GM18907 (cell line): ENCODE results near the gene PKP4.

ENCODE experiments used
- ATAC-seq: cut with Tn5 transposase; IDR thresholded peaks from one replicate; pipeline ENCODE4 v1.9.1; 2021; ENCODE audit warnings: mild to moderate bottlenecking, moderate library complexity; ENCODE audit not compliant: unreplicated experiment

The PKP4 gene

DNA sequence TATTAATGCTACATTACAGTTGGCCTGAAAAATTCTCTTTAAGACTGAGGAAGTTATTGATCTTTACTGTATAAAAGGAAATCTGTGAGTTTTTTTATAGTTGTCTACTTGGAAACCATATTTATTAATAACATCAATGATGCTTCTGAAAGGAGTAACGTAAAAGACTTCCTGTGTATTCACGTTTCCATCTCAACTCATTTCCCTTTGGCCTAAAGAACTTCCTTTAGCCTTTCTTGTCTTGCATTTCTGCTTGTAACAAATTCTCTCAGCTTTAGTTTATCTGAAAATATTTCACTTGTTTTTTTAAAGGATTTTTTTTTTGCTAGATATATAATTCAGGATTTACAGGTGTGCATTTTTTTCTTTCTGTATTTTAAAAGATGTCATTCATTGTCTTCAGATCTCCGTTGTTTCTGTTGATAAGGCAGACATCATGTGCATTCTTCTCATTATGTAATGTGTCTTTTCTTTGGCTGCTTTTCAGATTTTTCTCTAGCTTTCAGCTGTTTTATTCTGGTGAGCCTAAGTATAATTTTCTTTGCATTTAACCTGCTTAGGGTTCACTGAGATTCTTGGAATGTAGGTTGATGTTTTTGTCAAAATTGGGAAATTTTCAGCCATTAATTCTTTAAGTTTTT lies 179.3 kb downstream of the PKP4 start:
- no peak for ATAC-seq

- ATAC-seq = no peak
Observed at GRCh38 chr2:158637357-158637756, 180.6 kb downstream of the PKP4 start.

- no peak for ATAC-seq
Observed at GRCh38 chr2:158644139-158644538, 187.4 kb downstream of the PKP4 start.

DNA sequence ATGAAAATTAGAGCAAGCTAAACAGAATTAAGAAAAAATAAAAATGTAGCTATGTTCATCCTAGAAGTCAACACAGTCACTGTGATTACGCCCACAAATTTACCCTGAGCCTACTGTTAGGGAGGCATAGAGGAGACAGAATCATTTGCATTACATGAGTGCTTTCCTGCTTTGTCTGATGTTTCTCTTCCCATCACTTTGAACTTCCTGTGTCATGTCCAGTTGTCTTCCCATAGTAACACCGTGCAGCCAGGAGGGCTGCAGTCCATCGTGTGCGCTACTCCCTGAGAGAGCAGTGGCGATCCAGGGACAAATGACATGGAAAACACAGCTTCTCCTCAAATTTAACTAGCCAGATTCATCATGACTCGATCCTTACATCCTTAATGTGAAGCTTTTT lies 188.5 kb downstream of the PKP4 start:
- no peak for ATAC-seq

- no peak for ATAC-seq
Observed at GRCh38 chr2:158647436-158648231, 190.9 kb downstream of the PKP4 start.

GRCh38 chr2:158649846-158650245 lies 193.1 kb downstream of the PKP4 start:
- no peak for ATAC-seq

DNA sequence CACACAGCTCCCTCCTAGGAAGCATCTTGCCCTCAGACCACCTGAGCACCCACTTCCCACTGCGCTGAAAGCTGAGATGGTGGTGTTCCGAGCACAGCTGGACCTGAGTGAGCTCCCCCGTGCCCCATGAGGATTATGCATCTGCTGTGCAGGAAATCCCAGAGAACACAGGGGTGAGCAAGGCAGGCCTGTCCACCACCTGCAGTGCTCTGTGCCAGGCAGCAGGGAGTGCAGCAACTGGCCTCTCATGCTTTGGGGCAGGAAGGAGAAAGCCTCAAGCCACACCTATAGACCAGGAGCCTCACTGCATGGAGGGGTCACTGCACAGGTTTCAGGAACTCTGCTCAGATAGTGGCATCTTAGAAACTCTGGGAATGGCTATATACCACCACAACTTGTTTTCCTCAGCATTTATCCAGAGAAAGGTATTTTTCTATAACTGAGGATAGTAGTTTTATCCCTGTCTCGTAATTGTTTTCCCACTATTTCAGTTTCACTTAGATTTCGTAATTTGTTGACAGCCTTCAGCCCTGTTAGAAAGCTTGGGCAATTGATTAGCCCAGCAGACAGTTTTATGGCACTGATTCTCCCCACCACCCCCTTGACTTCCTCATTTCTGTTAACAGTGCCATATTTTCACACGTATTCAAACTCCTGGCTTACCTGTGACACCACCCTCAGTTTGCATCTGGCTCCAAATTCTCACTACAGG lies 194.1 kb downstream of the PKP4 start:
- no peak for ATAC-seq

- no peak for ATAC-seq
Observed at GRCh38 chr2:158651358-158652057, 194.8 kb downstream of the PKP4 start.

DNA sequence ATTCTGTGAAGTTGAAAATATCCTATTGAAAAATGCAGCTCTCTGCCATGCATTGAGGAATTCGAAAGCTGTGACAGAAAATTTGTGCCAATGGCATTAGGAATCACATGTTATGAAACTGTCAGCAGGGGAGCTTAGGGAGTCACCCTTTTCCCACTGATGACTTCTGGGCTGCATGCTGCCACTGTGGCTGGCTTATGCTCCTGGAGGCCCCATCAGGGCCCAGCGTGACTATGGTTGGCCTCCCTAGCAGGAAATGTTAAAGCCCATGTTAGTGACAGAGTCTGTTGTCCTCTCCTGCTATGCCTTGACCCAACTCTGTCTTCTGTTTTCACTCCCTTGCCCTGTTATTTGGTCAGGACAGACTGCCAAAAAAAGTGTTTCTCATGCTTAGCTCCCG lies 198.9 kb downstream of the PKP4 start:
- no peak for ATAC-seq

DNA sequence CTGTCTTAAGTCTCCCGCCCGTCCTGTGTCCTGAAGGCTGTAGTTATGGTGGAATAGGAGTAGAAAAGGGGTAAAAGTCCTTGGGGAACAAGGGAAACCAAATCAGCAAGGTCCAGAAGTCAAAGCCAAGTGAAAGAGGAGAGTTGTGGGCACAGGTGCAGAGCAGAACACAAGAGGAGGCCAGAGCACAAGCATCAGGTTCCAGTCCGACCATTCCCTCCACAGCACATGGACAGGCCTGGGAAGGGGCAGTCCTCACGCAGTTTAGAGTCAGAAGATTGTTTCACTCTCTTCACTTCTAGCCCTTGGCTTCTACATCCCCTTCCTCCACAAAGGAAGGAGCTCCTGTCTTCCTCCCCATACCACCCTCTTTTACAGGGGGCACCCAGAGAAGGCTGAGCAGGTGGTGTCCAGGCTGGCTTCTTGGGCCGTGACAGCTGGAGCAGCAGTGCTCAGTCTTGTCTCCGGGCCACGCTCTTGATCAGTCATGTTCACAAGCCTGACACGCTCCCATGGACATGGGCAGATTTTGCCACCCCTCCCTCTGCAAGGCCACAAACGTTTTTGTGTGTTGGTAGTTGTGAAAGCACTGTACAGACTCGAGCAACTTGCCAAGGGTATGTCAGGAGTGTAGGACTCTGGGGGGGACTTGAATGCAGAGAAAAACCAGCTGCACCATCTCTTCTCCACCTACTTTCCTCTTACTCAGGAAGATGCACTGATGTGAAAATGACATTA lies 199.9 kb downstream of the PKP4 start:
- ATAC-seq = no peak

GRCh38 chr2:158658396-158658795 lies 201.6 kb downstream of the PKP4 start:
- ATAC-seq = no peak

GRCh38 chr2:158659483-158659882 lies 202.7 kb downstream of the PKP4 start:
- no peak for ATAC-seq

DNA sequence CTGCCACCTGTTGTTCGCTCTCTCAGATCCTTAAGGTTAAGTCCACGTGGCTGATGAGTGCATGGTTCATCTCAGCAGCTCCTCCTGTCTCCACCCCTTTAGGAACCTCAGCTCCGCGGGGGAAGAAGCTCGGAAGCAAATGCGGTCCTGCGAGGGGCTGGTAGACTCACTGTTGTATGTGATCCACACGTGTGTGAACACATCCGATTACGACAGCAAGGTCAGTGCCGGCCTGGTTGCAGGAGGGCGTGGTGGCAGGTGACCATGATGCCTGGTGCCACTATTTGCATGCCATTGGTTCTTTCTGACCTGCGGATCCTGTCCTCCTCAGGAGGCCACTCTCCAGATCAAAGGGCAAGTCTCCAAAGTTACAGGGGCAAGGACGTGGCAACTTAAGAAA lies 204.5 kb downstream of the PKP4 start:
- no peak for ATAC-seq

- no peak for ATAC-seq
Observed at GRCh38 chr2:158662421-158662820, 205.7 kb downstream of the PKP4 start.

GRCh38 chr2:158663796-158664195 lies 207.0 kb downstream of the PKP4 start:
- ATAC-seq = no peak

DNA sequence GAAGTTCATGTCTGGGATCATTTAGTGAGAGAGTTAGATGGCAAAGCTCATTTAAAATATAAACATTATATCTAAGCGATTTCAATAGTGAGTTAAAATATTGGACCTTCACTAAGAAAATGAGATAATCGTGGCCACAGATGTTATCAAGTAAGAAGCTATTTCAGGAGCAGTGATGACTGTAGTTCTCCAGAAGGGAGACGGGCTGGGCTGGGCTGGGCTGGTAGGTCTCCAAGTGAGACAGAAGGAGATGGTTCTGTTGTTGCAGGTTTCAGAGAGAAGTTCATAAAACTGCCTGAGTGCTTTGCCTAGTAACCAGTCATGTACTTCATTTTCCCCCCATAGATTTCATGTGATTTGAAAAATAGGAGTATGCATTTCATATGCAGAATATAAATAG lies 208.2 kb downstream of the PKP4 start:
- ATAC-seq = no peak

DNA sequence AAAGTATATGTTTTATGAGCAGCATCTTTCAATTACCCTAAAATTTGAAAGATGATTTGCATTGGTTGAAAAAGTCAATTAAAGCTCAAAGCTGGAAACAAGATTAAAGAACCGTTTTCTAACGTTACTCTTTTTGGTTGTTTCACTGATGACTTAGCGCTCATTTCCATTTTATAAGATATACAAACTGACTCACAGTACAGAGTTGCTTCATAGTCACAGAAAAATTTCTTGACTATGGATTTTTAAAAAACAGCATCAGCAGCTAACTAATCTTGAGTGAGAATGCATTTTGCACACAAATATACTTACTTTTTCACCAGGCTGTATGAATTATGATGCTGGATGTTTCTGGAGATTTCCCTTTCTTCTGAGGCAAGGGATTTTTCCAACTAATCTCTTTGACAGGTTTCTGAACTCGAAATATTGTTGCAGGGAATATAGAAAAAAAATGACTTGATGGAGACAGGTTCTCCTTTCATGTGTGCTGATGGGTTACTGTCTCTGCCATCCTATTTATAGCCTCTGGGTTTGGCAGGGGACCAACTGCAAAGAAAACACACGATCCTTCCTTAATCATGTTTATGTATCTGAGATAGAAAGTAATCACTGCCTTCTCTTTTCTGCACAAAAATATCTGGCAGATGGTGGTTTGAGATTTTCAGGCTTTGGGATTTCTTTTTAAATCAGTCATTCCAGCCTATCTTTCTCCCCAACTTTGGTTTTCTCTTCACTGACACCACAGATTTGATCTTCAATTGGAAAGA lies 209.0 kb downstream of the PKP4 start:
- ATAC-seq = no peak

DNA sequence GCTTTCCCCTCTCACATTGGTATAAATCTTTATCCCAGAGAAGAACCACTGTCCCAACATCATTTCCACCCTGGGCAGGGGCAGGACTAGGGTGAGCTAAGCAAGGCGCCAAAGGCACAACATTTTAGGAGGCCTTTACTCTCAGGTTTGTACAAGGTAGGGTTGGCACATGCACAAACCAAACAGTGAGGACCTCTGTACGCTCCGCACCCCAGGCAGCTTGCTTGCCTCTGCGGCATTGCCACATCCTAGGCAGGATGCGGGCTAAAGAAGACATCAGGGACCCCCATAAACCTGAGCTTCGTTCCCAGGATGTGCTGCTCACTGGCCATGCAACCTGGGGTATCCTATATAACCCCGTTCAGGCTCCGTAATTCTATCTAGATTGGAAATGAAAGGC lies 210.2 kb downstream of the PKP4 start:
- ATAC-seq = no peak

DNA sequence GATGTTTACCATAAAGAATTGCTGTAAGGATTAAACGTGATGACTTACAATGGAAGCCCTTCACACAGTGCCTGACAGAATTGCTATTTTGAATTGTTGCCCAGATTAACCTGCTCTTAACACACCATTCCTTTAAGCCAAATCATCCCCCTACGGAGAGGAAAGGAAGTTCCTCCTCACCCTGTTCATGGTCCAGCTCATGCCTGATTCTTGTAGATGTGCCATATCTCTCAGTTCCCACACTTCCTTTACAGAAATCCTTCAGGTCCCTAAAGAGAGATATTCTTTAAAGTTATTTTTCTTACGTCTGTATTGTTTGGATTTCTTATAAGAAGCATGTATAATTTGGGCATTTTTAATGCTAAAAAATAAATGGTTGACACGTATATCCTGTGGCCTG lies 210.8 kb downstream of the PKP4 start:
- ATAC-seq = no peak
